ENCODE measurements around the gene RAB42.
"Not testable (repeated sequence)": the region's sequence is repeated elsewhere in the genome, so short reads cannot be mapped to it uniquely, and the experiment has no call there.

Gene RAB42

GRCh38 chr1:28577738-28578536, 14.1 kb upstream of the RAB42 start:
- H3K27me3 Mint-ChIP-seq (ENCODE audit: low read depth), result no peaks in the 10 kb centered on the region
- H3K9me3 Mint-ChIP-seq, result no peaks in the 10 kb centered on the region
- peak overlapping the region; percentile 10 for H3K27ac Mint-ChIP-seq
- H3K4me1 Mint-ChIP-seq (ENCODE audit: low read depth), result peaks cover 24% of the 10 kb centered on the region
- H3K4me3 Mint-ChIP-seq, result no peak overlapping the region
- H3K36me3 Mint-ChIP-seq (ENCODE audit: low read depth), result peaks cover 45% of the 10 kb centered on the region

- H3K27me3 Mint-ChIP-seq (ENCODE audit: low read depth), result no peaks in the 10 kb centered on the region
- H3K27ac Mint-ChIP-seq, result no peak overlapping the region
- no peaks in the 10 kb centered on the region for H3K9me3 Mint-ChIP-seq
- peaks cover 45% of the 10 kb centered on the region for H3K36me3 Mint-ChIP-seq (ENCODE audit: low read depth)
- H3K4me1 Mint-ChIP-seq (ENCODE audit: low read depth), result peaks cover 27% of the 10 kb centered on the region
- peak overlapping the region; percentile 94 for H3K4me3 Mint-ChIP-seq
Observed at GRCh38 chr1:28578696-28579218, 13.3 kb upstream of the RAB42 start.

GRCh38 chr1:28579401-28579800, 12.7 kb upstream of the RAB42 start:
- Mint-ChIP-seq H3K4me3 (peak overlapping the region; percentile 94), H3K27ac (peak overlapping the region; percentile 53), H3K9me3 (no peaks in the 10 kb centered on the region), H3K4me1 (ENCODE audit: low read depth) (peaks cover 27% of the 10 kb centered on the region), H3K36me3 (ENCODE audit: low read depth) (peaks cover 45% of the 10 kb centered on the region), H3K27me3 (ENCODE audit: low read depth) (no peaks in the 10 kb centered on the region)

GRCh38 chr1:28580722-28581530, 11.1 kb upstream of the RAB42 start:
- peaks cover 43% of the 10 kb centered on the region for H3K36me3 Mint-ChIP-seq (ENCODE audit: low read depth)
- H3K4me1 Mint-ChIP-seq (ENCODE audit: low read depth), result peaks cover 29% of the 10 kb centered on the region

GRCh38 chr1:28581531-28582247, 10.4 kb upstream of the RAB42 start:
- Mint-ChIP-seq H3K9me3 (no peaks in the 10 kb centered on the region), H3K4me3 (peak overlapping the region; percentile 94), H3K4me1 (ENCODE audit: low read depth) (peaks cover 29% of the 10 kb centered on the region), H3K27ac (peak overlapping the region; percentile 90), H3K27me3 (ENCODE audit: low read depth) (no peaks in the 10 kb centered on the region), H3K36me3 (ENCODE audit: low read depth) (peaks cover 43% of the 10 kb centered on the region)

More at GRCh38 chr1:28580722-28581530, 11.1 kb upstream of the RAB42 start:
- Mint-ChIP-seq H3K27ac (peak overlapping the region; percentile 90), H3K27me3 (ENCODE audit: low read depth) (no peaks in the 10 kb centered on the region), H3K4me3 (peak overlapping the region; percentile 94), H3K9me3 (no peaks in the 10 kb centered on the region)

GRCh38 chr1:28582248-28582615, 9.8 kb upstream of the RAB42 start:
- Mint-ChIP-seq H3K4me1 (ENCODE audit: low read depth) (peaks cover 29% of the 10 kb centered on the region), H3K27ac (peak overlapping the region; percentile 90), H3K4me3 (peak overlapping the region; percentile 94), H3K27me3 (ENCODE audit: low read depth) (no peaks in the 10 kb centered on the region), H3K9me3 (no peaks in the 10 kb centered on the region), H3K36me3 (ENCODE audit: low read depth) (peaks cover 38% of the 10 kb centered on the region)

- not testable (repeated sequence) for H3K4me1 Mint-ChIP-seq (ENCODE audit: low read depth); H3K36me3 Mint-ChIP-seq (ENCODE audit: low read depth); H3K9me3 Mint-ChIP-seq; H3K27ac Mint-ChIP-seq; H3K27me3 Mint-ChIP-seq (ENCODE audit: low read depth); H3K4me3 Mint-ChIP-seq
Observed at GRCh38 chr1:28586585-28587391, 5.3 kb upstream of the RAB42 start.

- Mint-ChIP-seq H3K4me3 (peak overlapping the region; percentile 73), H3K27me3 (ENCODE audit: low read depth) (peaks cover 11% of the 10 kb centered on the region), H3K27ac (no peak overlapping the region), H3K9me3 (no peaks in the 10 kb centered on the region), H3K36me3 (ENCODE audit: low read depth) (no peaks in the 10 kb centered on the region), H3K4me1 (ENCODE audit: low read depth) (peaks cover 4% of the 10 kb centered on the region)
Observed at GRCh38 chr1:28592321-28593071, 431 bp downstream of the RAB42 start.

GRCh38 chr1:28593988-28594356, 1.9 kb downstream of the RAB42 start:
- not testable (repeated sequence) for H3K36me3 Mint-ChIP-seq (ENCODE audit: low read depth); H3K4me1 Mint-ChIP-seq (ENCODE audit: low read depth); H3K4me3 Mint-ChIP-seq; H3K27ac Mint-ChIP-seq; H3K9me3 Mint-ChIP-seq
- peaks cover 11% of the 10 kb centered on the region for H3K27me3 Mint-ChIP-seq (ENCODE audit: low read depth)

GRCh38 chr1:28594686-28595411, 2.8 kb downstream of the RAB42 start:
- H3K27ac Mint-ChIP-seq; H3K4me3 Mint-ChIP-seq; H3K9me3 Mint-ChIP-seq; H3K36me3 Mint-ChIP-seq (ENCODE audit: low read depth): not testable (repeated sequence)
- H3K4me1 Mint-ChIP-seq (ENCODE audit: low read depth), result peaks cover 13% of the 10 kb centered on the region
- peaks cover 11% of the 10 kb centered on the region for H3K27me3 Mint-ChIP-seq (ENCODE audit: low read depth)

- H3K9me3 Mint-ChIP-seq, result no peaks in the 10 kb centered on the region
- H3K27me3 Mint-ChIP-seq (ENCODE audit: low read depth), result peaks cover 11% of the 10 kb centered on the region
- H3K4me1 Mint-ChIP-seq (ENCODE audit: low read depth), result peaks cover 14% of the 10 kb centered on the region
- no peak overlapping the region for H3K4me3 Mint-ChIP-seq
- H3K36me3 Mint-ChIP-seq (ENCODE audit: low read depth), result peaks cover 3% of the 10 kb centered on the region
- no peak overlapping the region for H3K27ac Mint-ChIP-seq
Observed at GRCh38 chr1:28595412-28596191, 3.5 kb downstream of the RAB42 start.

GRCh38 chr1:28596276-28596675, 4.2 kb downstream of the RAB42 start:
- not testable (repeated sequence) for H3K36me3 Mint-ChIP-seq (ENCODE audit: low read depth); H3K27ac Mint-ChIP-seq; H3K4me3 Mint-ChIP-seq; H3K9me3 Mint-ChIP-seq
- Mint-ChIP-seq H3K27me3 (ENCODE audit: low read depth) (peaks cover 11% of the 10 kb centered on the region), H3K4me1 (ENCODE audit: low read depth) (peaks cover 14% of the 10 kb centered on the region)

All from T-helper 1 cell treated with Interleukin-12 subunit alpha and Interleukin-12 subunit beta and Interleukin-4 antibody, amounts not matched to agents 30 μg/mL and 1 μg/mL, for 36 hours (primary cell).